Smooth muscle cell (in vitro differentiated cells): ENCODE data around the gene SYCE3. TPM values are rescaled to one million over a fixed set of nuclear protein-coding genes. Genes with fewer than 3 reads are reported as not detected.

Experiments
- DNase-seq: peaks from one replicate; lab custom pipeline; 2025; ENCODE audit not compliant: unreplicated experiment; lab: John Stamatoyannopoulos, UW
- H2AFZ ChIP-seq: fragments of 200-600 bp; sonication (generic); 2 replicates; pipeline ENCODE4 v1.6.0; 2016; ENCODE audit warnings: antibody characterized with exemption, low read depth, mild to moderate bottlenecking
- H3F3A ChIP-seq: fragments of 200-600 bp; sonication (generic); 2 replicates; pipeline ENCODE4 v1.6.0; 2017; ENCODE audit warnings: antibody characterized with exemption, low read depth
- H3K27ac ChIP-seq: fragments of 200-600 bp; sonication (generic); 2 replicates; pipeline ENCODE4 v1.5.1; 2016; ENCODE audit warnings: low read depth, mild to moderate bottlenecking
- H3K27me3 ChIP-seq: fragments of 200-600 bp; sonication (generic); 2 replicates; pipeline ENCODE4 v1.6.1; 2016; ENCODE audit warnings: low read depth, mild to moderate bottlenecking
- H3K36me3 ChIP-seq: fragments of 200-600 bp; sonication (generic); 2 replicates; pipeline ENCODE4 v1.5.1; 2016; ENCODE audit warnings: low read depth
- H3K4me1 ChIP-seq: fragments of 200-600 bp; sonication (generic); 2 replicates; pipeline ENCODE4 v1.5.1; 2016; ENCODE audit warnings: low read depth
- H3K4me2 ChIP-seq: fragments of 200-600 bp; sonication (generic); 2 replicates; pipeline ENCODE4 v1.6.0; 2016; ENCODE audit warnings: mild to moderate bottlenecking
- H3K4me3 ChIP-seq: fragments of 200-600 bp; sonication (generic); 2 replicates; pipeline ENCODE4 v1.5.1; 2016; ENCODE audit warnings: mild to moderate bottlenecking
- H3K79me2 ChIP-seq: fragments of 200-600 bp; sonication (generic); 2 replicates; pipeline ENCODE4 v1.6.0; 2016; ENCODE audit warnings: low read depth, mild to moderate bottlenecking
- H3K9ac ChIP-seq: fragments of 200-600 bp; sonication (generic); 2 replicates; pipeline ENCODE4 v1.6.0; 2016; ENCODE audit warnings: low read depth
- H3K9me3 ChIP-seq: fragments of 200-600 bp; sonication (generic); replicated peaks from 2 replicates; pipeline ENCODE4 v1.5.1; 2016; ENCODE audit warnings: low read depth
- H4K20me1 ChIP-seq: fragments of 200-600 bp; sonication (generic); 2 replicates; pipeline ENCODE4 v1.6.0; 2016; ENCODE audit warnings: low read depth
- WGBS: methylation state at CpG from one replicate; pipeline ENCODE4 v1.1.7; 2016; ENCODE audit warnings: low lambda C conversion rate; 5-methylcytosine and 5-hydroxymethylcytosine counted together
- polyA plus RNA-seq: library from polyadenylated mRNA; unstranded; fragments of >200 nt; fragmentation: Nextera tagmentation; extraction: Ambion mirVana; gene quantifications from 2 replicates; pipeline ENCODE4 v1.2.1, GENCODE V29; 2016
- total RNA-seq: library from RNA; depleted of rRNA; stranded (reverse); fragments of >200 nt; gene quantifications from 2 replicates; pipeline ENCODE4 v1.2.3, GENCODE V29; 2014
- TF ChIP-seq, protein P1 (sequence below): fragments of 200-600 bp; sonication (generic); IDR thresholded peaks from 2 replicates; pipeline ENCODE4 v1.5.1; 2017; ENCODE audit warnings: borderline replicate concordance, mild to moderate bottlenecking, antibody characterized with exemption; ENCODE audit not compliant: insufficient read depth, poor library complexity, severe bottlenecking

Gene SYCE3
- total and polyA plus RNA-seq, 2 experiments from 2014 or later = not detected

DNA sequence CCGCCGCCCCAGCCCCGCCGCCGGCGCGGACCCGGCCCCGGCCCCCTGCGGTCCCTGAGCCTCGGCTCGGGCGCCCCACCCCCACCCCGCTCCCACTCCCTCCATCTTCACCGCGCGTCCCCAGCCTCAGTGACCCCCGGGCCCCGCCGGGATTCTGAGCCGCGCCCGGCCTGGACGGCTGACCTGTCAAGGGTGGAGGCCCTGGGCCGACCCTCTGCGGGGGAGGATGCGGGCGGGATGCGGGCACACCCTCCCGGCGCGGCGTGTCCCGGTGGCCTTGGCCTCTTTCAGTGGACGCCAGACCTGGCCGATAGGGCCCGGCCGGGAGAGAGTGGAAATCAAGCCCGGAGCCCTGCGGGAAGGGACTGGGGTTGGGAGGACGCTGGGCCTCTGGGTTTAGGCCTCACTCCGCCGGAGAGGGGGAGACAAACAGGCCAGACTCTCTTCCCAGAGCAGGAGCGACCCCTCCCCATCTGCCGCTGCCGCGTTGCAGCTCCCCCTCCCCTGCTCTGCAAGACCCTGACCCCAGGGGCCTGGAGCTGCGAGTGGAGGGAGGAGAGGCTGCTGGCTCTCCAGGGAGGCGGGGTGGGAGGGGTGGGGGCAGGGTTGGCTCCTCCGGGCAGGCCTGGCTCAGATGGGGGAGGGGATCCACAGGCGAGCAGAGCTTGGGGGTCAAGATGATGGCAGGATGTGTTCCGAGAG lies 38.4 kb upstream of the SYCE3 start:
- H3K9ac ChIP-seq = no peak overlapping the region
- H3K36me3 ChIP-seq = no peaks in the 10 kb centered on the region
- WGBS = 17% methylated on average over 15 of the region's 52 CpGs
- no peak overlapping the region for H3K27ac ChIP-seq
- H3K27me3 ChIP-seq = peaks cover 56% of the 10 kb centered on the region
- TF ChIP-seq, protein P1, sequence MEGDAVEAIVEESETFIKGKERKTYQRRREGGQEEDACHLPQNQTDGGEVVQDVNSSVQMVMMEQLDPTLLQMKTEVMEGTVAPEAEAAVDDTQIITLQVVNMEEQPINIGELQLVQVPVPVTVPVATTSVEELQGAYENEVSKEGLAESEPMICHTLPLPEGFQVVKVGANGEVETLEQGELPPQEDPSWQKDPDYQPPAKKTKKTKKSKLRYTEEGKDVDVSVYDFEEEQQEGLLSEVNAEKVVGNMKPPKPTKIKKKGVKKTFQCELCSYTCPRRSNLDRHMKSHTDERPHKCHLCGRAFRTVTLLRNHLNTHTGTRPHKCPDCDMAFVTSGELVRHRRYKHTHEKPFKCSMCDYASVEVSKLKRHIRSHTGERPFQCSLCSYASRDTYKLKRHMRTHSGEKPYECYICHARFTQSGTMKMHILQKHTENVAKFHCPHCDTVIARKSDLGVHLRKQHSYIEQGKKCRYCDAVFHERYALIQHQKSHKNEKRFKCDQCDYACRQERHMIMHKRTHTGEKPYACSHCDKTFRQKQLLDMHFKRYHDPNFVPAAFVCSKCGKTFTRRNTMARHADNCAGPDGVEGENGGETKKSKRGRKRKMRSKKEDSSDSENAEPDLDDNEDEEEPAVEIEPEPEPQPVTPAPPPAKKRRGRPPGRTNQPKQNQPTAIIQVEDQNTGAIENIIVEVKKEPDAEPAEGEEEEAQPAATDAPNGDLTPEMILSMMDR = no peak
- no peaks in the 10 kb centered on the region for H3K79me2 ChIP-seq
- peak overlapping the region; percentile 88 for H3K4me2 ChIP-seq
- peaks cover 5% of the 10 kb centered on the region for H3K4me1 ChIP-seq
- H3F3A ChIP-seq = no peaks in the 10 kb centered on the region
- no peaks in the 10 kb centered on the region for H4K20me1 ChIP-seq
- no peaks in the 10 kb centered on the region for H3K9me3 ChIP-seq
- no peak for DNase-seq
- no peak overlapping the region for H2AFZ ChIP-seq
- peak overlapping the region; percentile 39 for H3K4me3 ChIP-seq

DNA sequence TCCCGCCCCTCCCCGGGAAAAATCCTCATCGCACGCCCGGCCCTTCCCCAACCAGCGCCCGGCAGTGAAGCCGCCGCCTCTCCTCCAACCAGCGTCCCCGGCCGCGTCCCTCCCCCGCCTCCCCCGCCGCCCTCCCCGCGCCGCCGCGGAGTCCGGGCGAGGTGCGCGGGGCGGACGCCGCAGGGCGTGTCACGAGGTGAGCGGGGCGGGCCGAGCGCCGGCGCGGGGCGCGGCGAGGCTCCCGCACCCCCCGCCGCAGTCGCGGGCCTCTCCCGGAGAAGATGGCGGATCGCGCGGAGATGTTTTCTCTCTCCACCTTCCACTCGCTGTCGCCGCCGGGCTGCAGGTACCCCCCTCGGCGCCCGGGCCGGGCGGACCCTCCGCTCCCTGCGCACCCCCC lies 37.8 kb upstream of the SYCE3 start, which contains the start of gene MAPK8IP2:
TSS of gene MAPK8IP2 (plus strand) at position 256 of the 400 bp plus-strand sequence. CDS start at position 282, 26 bp downstream.
- Histone ChIP-seq H3K9ac (no peak within 1 kb of the TSS), H4K20me1 (no peaks in the 10 kb centered on the region), H3K4me2 (peak within 1 kb of the TSS; percentile 88), H3K4me3 (peak within 1 kb of the TSS; percentile 39), H3K36me3 (no peaks in the 10 kb centered on the region), H3K9me3 (no peaks in the 10 kb centered on the region), H3F3A (no peaks in the 10 kb centered on the region), H3K79me2 (no peaks in the 10 kb centered on the region), H2AFZ (no peak within 1 kb of the TSS), H3K27ac (no peak within 1 kb of the TSS), H3K4me1 (peaks cover 5% of the 10 kb centered on the region), H3K27me3 (peaks cover 51% of the 10 kb centered on the region)
- no CpG with 5 or more reads among the region's 61 CpGs for WGBS
- DNase-seq = no peak
- TF ChIP-seq, protein P1 = no peak

DNA sequence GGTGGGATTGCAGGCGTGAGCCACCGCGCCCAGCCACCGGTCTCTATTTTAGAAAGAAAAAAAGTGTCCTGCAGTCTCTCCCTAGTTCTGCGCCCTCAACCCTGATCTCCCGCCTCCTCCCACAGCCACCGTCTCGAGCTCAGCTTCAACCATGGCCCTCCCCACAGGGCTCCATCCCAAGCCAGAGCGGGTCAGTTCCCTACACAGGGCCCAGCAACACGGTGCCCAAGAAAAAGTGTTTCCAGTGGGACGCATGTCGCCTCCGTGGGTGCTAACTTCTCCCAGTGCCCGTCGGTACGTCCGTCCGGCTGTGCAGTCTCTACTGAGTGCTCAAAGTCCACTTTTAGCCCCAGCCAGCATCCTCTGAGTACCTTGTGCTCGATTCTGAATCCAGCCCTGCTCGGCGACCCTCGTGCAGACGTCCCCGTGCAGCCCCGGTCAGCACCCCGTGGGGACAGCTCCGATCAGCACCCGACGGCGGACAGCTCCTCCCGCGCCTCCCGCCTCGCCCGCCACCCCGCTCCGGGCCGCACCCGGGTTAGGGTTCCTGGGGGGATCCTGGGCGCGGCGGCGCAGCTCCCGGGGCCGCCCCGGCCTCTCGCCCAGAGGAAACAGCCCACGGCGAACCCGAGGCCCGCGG lies 37.2 kb upstream of the SYCE3 start:
- Histone ChIP-seq H3K4me3 (peak overlapping the region; percentile 39), H3K27me3 (peaks cover 47% of the 10 kb centered on the region)
- peak; percentile 34 for DNase-seq

More for the DNA sequence above, 37.2 kb upstream of the SYCE3 start:
- Histone ChIP-seq H2AFZ (no peak overlapping the region), H3K4me2 (peak overlapping the region; percentile 88), H3K9me3 (no peaks in the 10 kb centered on the region), H3K79me2 (no peaks in the 10 kb centered on the region), H3K4me1 (peaks cover 5% of the 10 kb centered on the region), H4K20me1 (no peaks in the 10 kb centered on the region), H3K36me3 (no peaks in the 10 kb centered on the region), H3K9ac (no peak overlapping the region), H3K27ac (no peak overlapping the region), H3F3A (no peaks in the 10 kb centered on the region)
- TF ChIP-seq, protein P1 = no peak
- 36% methylated on average over 33 of the region's 52 CpGs for WGBS
